Mucosa of descending colon (tissue), 3 donors: ENCODE measurements around the gene ANO2. TPM values are rescaled to one million over a fixed set of nuclear protein-coding genes. Genes with fewer than 3 reads are reported as not detected.

Experiments used
- ATAC-seq: fragments of 200-7000 bp; cut with Tn5 transposase; one replicate; pipeline ENCODE4 v1.9.1; 2020; ENCODE audit warnings: mild to moderate bottlenecking, moderate library complexity
- DNase-seq, 3 donors: peaks; one replicate each; pipeline ENCODE4 v3.0.0-alpha.2; 2020
- H3K36me3 ChIP-seq: fragments of 200-600 bp; one replicate; pipeline ENCODE4 v1.8.0; 2021; ENCODE audit warnings: low read depth, mild to moderate bottlenecking
- H3K4me1 ChIP-seq: fragments of 200-600 bp; one replicate; pipeline ENCODE4 v1.8.0; 2021; ENCODE audit warnings: low read depth, mild to moderate bottlenecking
- H3K4me3 ChIP-seq: fragments of 200-600 bp; one replicate; pipeline ENCODE4 v1.8.0; 2021; ENCODE audit warnings: mild to moderate bottlenecking
- H3K9me3 ChIP-seq: fragments of 200-600 bp; one replicate; pipeline ENCODE4 v1.8.0; 2021; ENCODE audit warnings: mild to moderate bottlenecking
- intact Hi-C, 2 donors: fragments of 100-400 bp; cut with DNase I in 1 of 2; cut with micrococcal nuclease in 1 of 2; formaldehyde crosslinking; loops; one replicate each; pipeline versions ENCODE4 v1.11.0 to v1.11.1; 2022; cut with DNase I, micrococcal nuclease
- total RNA-seq, 3 donors: library from RNA; stranded (reverse); fragmentation: NEBNext Ultra II Directional in 2 of 3; extraction: Animal tissue kit (Norgen Biotek cat#: 25700) in 2 of 3; gene quantifications; one replicate each; pipeline versions ENCODE4 v1.2.1 to v1.2.4, GENCODE V29; 2021 to 2023
- TF ChIP-seq, protein P1 (sequence below): fragments of 200-600 bp; IDR thresholded peaks from one replicate; pipeline ENCODE4 v1.8.0; 2022; ENCODE audit warnings: antibody characterized with exemption, mild to moderate bottlenecking
- donor health status: DM: no; HTN: no; CAD: no; lungs with moderate emphysema.
- donor health status: DM: no; HTN: no; CAD: no.
- donor health status: DM: no; HTN: yes; CAD: no.

Gene ANO2
- total RNA-seq, 3 donors from 2014 or later, result 0.58 to 5.1 (median 3.1) TPM

GRCh38 chr12:5561057-5561456 is 384.0 kb downstream of the ANO2 start:
- H3K9me3 ChIP-seq, result no peaks in the 10 kb centered on the region
- H3K4me3 ChIP-seq, result no peak overlapping the region
- H3K36me3 ChIP-seq, result no peaks in the 10 kb centered on the region
- intact Hi-C loops, result no loop called here
- no peaks in the 10 kb centered on the region for H3K4me1 ChIP-seq
- TF ChIP-seq, protein P1, sequence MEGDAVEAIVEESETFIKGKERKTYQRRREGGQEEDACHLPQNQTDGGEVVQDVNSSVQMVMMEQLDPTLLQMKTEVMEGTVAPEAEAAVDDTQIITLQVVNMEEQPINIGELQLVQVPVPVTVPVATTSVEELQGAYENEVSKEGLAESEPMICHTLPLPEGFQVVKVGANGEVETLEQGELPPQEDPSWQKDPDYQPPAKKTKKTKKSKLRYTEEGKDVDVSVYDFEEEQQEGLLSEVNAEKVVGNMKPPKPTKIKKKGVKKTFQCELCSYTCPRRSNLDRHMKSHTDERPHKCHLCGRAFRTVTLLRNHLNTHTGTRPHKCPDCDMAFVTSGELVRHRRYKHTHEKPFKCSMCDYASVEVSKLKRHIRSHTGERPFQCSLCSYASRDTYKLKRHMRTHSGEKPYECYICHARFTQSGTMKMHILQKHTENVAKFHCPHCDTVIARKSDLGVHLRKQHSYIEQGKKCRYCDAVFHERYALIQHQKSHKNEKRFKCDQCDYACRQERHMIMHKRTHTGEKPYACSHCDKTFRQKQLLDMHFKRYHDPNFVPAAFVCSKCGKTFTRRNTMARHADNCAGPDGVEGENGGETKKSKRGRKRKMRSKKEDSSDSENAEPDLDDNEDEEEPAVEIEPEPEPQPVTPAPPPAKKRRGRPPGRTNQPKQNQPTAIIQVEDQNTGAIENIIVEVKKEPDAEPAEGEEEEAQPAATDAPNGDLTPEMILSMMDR, result no peak
- DNase-seq, result no peak
- ATAC-seq, result no peak

DNA sequence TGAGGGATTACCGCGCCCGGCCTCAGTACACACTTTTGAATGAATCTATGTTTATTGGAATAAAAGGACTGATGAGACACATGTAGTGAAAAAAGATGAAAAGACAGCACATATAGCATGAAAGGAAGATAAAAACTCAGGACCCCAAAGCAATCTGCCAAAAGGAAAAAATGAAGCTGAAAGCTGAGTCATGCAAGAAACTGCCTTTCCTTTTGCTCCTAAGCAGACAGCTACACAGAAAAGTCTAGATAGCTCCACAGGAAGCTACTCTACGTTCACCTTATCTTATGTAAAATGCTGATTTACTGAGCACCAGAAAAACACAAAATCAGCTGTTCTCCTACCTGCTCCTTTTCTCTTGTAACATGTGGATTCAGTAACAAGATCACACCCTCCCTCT is 384.8 kb downstream of the ANO2 start:
- H3K4me3 ChIP-seq, result no peak overlapping the region
- intact Hi-C loops, result no loop called here
- no peaks in the 10 kb centered on the region for H3K4me1 ChIP-seq
- H3K36me3 ChIP-seq, result no peaks in the 10 kb centered on the region
- DNase-seq (no peak), ATAC-seq (no peak)
- TF ChIP-seq, protein P1, result no peak
- H3K9me3 ChIP-seq, result no peaks in the 10 kb centered on the region

- DNase-seq, result no peak
- Histone ChIP-seq H3K9me3 (no peaks in the 10 kb centered on the region), H3K36me3 (no peaks in the 10 kb centered on the region), H3K4me3 (no peak overlapping the region), H3K4me1 (no peaks in the 10 kb centered on the region)
- ATAC-seq, result no peak
- TF ChIP-seq, protein P1, result no peak
- intact Hi-C loops, result no loop called here
These were observed 387.2 kb downstream of the ANO2 start for GRCh38 chr12:5557906-5558305.

DNA sequence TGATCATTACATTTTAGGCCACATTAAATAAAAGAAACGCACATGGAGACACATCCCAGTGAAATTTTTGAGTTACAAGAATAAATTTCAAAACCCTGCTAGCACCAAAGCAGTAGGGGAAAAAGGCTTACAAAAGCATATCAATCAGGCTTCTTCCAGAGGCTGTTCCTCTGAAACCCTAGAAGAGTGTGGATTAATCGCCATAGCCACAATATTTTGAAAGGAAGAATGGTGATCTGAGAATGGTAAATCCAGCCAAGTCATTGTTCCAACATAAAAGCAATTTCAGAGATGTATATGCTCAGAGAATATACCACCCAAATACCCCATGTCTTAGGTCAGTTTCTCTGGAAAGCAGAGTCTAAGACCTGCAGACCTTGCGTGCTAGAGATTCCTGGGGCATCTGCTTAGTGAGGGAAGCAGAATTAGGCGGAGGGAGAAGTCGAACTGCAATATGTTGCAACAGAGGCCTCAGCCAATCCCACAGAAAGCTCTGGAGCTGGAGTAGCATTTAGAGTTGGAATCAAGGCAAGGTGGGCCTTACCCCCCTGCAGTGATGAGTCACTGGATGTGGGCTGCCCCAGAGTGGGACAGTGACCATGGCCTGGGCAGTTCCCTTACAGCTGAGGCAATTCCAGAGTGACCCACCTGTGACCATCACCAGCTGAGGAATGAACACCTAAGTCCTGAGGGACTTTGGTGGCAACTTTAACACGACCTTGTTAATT is 387.9 kb downstream of the ANO2 start:
- Histone ChIP-seq H3K4me1 (no peaks in the 10 kb centered on the region), H3K36me3 (no peaks in the 10 kb centered on the region), H3K4me3 (no peak overlapping the region), H3K9me3 (no peaks in the 10 kb centered on the region)
- intact Hi-C loops, result no loop called here
- TF ChIP-seq, protein P1, result no peak
- ATAC-seq (no peak), DNase-seq (no peak)

DNA sequence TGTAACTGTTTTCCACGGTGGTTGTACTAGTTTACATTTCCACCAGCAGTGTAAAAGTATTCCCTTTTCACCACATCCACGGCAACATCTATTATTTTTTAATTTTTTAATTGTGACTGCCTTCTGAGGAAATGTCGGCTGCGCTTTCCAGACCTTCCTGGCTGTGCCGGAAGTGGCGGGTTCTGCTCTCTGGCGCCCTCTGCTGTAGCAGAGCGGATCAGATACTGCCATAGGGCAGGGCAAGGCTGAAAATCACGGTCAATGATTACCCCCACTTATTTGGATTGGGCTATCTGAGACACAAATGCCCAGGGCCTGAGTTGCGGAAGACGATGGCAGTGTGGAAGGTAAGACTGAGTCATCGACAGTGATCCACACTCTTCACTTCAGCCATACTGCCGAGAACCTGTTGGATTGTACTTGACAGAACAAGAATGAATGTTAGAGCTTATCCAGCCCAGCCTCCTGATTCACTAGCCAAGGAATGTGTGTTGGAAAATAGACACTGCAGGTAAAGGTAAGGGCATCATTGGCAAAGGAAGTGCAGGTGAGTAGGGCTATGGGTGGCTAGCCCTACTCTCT is 388.9 kb downstream of the ANO2 start:
- ATAC-seq, result peak; percentile 54
- no peaks in the 10 kb centered on the region for H3K36me3 ChIP-seq

More for the DNA sequence above, 388.9 kb downstream of the ANO2 start:
- intact Hi-C loops, result no loop called here
- Histone ChIP-seq H3K9me3 (no peaks in the 10 kb centered on the region), H3K4me3 (no peak overlapping the region), H3K4me1 (no peaks in the 10 kb centered on the region)
- TF ChIP-seq, protein P1, result peak; percentile 17
- peak in 2 of 3 donors; percentile 32 to 44 for DNase-seq
